ENCODE data around the gene TIMM17A.
"Not testable (repeated sequence)": the region's sequence is repeated elsewhere in the genome, so short reads cannot be mapped to it uniquely, and the experiment has no call there.

TIMM17A gene

GRCh38 chr1:201940316-201940715, 15.0 kb upstream of the TIMM17A start:
- not testable (repeated sequence) for DNase-seq (ENCODE audit: low spot score)

- no peak for DNase-seq (ENCODE audit: low spot score)
Observed at GRCh38 chr1:201941420-201942128, 13.7 kb upstream of the TIMM17A start.

GRCh38 chr1:201942129-201942495, 13.2 kb upstream of the TIMM17A start:
- no peak for DNase-seq (ENCODE audit: low spot score)

DNA sequence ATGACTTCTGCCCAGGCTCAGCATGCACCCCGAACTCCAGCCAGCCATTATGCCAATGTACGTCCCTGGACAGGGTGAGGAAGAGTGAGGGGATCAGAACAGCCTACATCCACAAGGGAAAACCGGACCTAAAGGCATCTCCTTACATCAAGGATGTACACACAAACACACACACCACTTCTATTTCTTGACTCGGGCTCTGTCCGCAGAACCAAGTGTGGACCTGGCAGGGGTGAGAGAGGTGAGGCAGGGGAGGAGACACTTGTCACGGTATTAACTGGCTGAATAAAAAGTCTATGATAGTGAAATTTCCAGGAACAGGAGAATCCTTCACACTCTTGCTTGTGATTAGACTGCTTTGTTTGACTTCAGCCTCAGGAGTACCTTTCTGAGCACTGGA, 11.3 kb upstream of the TIMM17A start:
- DNase-seq (ENCODE audit: low spot score): no peak

- DNase-seq (ENCODE audit: low spot score): no peak
Observed at GRCh38 chr1:201944639-201945038, 10.7 kb upstream of the TIMM17A start.

DNA sequence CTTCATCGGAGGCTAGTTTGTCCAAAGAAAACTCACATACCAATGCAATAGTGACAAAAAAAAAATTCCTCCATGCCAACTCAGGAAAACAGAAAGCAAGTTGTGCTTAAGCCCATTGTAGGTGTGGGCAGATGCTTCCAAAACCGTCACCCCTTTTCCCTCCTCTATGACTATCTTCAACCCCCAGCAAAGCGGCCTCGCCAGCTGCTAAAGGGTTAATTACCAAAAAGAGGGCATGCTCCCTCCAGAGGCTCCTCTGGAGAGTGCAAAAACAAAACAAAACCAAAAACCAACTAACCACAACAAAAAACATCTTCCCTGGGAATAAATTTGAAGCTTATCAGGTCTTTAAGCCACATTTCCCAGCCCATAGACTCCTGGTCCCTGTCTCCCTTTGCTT, 10.1 kb upstream of the TIMM17A start:
- DNase-seq (ENCODE audit: low spot score): no peak

DNA sequence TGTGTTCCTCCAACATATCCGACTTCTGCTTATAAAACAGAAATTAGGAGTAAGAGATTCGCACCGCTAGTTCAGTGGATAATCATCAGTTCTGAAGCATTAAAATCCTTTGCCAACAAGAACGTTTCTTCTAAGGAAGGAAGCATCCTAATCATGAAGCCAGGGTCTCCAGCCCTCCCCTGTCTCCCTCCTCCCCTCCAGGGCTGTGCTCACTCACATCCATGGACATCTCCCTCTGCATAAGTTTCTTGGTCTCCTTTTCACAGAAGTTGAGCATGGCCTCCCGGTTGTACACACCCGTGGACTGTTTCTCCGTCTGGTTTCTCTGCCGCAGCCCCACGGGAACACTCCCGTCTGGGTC, 9.5 kb upstream of the TIMM17A start:
- DNase-seq (ENCODE audit: low spot score): no peak

- DNase-seq (ENCODE audit: low spot score): no peak
Observed at GRCh38 chr1:201946224-201946908, 8.9 kb upstream of the TIMM17A start, which contains the start of gene LMOD1. Gene LMOD1, minus strand, starts transcription at chr1:201946548. Its CDS starts 208 bp downstream, at chr1:201946340.

- no peak for DNase-seq (ENCODE audit: low spot score)
Observed at GRCh38 chr1:201947697-201948008, 7.7 kb upstream of the TIMM17A start.

DNA sequence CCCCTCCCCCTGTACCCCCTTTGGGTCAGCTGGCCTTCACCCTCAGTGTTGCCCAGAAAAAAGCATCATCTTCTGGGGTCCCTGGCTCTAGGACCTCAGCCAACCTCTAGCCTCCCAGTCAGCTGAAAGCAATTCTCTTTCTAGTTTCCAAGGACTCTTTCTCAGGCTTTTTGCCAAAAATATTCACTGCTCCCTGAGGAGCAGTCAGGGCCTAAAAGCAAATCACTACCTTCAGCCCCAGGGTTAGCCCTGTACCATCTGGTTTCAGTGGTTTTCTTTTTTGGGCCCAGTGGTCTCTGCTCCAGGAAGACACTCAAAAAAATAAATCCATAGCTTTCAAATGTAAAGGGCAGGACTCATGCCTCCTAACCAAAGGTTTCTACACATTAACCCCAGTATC, 5.8 kb upstream of the TIMM17A start:
- DNase-seq (ENCODE audit: low spot score): no peak

- DNase-seq (ENCODE audit: low spot score): no peak
Observed at GRCh38 chr1:201954263-201955008, 867 bp upstream of the TIMM17A start.

- no peak for DNase-seq (ENCODE audit: low spot score)
Observed at GRCh38 chr1:201955729-201956143, 433 bp downstream of the TIMM17A start.

DNA sequence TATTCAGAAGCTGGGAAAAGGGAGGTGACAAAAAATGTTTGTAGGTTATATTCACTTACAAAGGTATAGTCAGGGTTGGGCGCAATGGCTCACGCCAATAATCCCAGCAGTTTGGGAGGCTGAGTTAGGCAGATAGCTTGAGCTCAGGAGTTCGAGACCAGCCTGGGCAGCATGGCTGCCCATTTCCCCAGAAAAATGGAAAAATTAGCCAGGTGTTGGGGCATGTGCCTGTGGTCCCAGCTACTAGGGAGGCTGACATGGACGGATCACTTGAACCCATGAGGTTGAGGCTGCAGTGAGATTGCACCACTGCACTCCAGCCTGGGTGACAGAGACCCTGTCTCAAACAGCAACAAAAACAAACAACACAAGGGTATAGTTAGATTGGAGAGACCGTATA, 3.0 kb downstream of the TIMM17A start:
- DNase-seq (ENCODE audit: low spot score): no peak

- DNase-seq (ENCODE audit: low spot score): not testable (repeated sequence)
Observed at GRCh38 chr1:201962382-201962781, 7.1 kb downstream of the TIMM17A start.

- no peak for DNase-seq (ENCODE audit: low spot score)
Observed at GRCh38 chr1:201964261-201964660, 9.0 kb downstream of the TIMM17A start.

GRCh38 chr1:201966171-201966570, 10.9 kb downstream of the TIMM17A start:
- no peak for DNase-seq (ENCODE audit: low spot score)

DNA sequence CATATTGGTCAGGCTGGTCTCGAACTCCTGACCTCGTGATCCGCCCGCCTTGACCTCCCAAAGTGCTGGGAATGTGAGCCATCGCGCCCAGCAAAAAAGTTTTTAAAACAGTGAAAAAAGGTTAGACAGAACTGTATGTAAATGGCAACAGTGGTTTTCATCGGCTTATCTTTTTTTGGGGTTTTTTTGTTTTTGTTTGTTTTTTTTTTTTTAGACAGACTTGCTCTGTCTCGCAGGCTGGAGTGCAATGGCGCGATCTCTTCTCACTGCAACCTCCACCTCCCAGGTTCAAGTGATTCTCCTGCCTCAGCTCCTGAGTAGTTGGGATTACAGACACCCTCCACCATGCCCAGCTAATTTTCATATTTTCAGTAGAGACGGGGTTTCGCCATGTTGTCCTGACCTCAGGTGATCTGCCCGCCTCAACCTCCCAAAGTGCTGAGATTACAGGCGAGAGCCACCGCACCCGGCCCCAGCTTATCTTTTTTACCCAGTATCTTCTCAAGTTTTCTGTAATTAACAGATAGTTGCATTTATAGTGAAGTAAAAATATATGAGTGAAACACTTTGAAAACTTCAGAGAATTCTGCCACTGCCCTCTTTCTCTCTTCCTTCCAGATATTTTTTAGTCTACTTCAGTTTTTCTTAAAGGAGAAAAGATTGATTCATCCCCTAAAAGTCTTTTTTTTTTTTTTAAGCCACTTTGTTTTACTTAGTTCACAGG, 13.1 kb downstream of the TIMM17A start:
- DNase-seq (ENCODE audit: low spot score): no peak

- DNase-seq (ENCODE audit: low spot score): no peak
Observed at GRCh38 chr1:201970334-201971159, 15.2 kb downstream of the TIMM17A start.

DNA sequence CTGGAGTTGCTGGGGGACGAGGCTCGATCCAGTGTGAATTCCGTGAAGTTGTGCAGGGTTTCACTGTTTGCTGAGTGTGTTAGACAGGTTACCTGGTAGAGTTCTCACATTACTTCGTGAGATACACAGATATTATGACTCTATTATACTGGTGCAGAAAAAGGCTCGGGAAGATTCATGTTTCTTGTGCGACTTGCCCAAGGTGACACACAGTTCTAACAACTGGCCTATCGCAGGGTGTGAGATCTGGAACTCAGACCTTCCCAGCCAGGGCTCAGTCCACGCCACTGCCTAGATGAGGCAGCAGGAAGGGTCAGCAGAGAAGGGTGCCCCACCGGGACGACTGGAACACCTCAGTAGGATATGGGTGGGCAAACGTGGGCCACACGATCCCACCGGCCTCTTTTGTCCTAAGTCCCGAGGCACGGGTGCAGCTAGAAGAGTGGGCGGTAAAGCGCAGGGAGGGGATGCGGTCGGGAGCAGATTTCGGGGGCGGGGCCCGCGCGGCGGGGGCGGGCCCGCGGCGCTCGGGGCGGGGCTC, 26.8 kb downstream of the TIMM17A start:
- peak; percentile 71 for DNase-seq (ENCODE audit: low spot score)

DNA sequence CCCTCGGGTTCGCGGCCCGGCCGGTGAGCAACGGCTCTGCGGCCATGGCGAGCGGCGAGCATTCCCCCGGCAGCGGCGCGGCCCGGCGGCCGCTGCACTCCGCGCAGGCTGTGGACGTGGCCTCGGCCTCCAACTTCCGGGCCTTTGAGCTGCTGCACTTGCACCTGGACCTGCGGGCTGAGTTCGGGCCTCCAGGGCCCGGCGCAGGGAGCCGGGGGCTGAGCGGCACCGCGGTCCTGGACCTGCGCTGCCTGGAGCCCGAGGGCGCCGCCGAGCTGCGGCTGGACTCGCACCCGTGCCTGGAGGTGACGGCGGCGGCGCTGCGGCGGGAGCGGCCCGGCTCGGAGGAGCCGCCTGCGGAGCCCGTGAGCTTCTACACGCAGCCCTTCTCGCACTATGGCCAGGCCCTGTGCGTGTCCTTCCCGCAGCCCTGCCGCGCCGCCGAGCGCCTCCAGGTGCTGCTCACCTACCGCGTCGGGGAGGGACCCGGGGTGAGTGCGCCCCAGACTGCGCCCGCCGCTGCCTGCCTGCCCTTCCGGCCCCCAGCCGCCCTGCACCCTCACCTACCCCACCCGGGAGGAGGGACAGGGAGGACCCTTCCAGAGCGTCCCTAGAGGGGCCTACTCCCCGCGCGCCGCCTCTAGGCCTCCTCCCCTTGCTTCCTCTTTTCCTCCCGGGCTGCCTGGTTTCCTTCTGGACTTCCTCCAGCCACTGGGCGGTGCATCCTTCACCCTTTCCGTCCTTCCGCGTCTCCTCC, 27.5 kb downstream of the TIMM17A start, which contains the start of gene RNPEP:
Gene RNPEP (plus strand): TSS at position 26 of the 757 bp plus-strand sequence. CDS start 19 bp downstream, at position 45.
- peak; percentile 51 for DNase-seq (ENCODE audit: low spot score)
